GM21367 (cell line): ENCODE measurements around the gene LSM8.
"Not testable (repeated sequence)": the region's sequence is repeated elsewhere in the genome, so short reads cannot be mapped to it uniquely, and the experiment has no call there.

ENCODE experiments used
- ATAC-seq: cut with Tn5 transposase; IDR thresholded peaks from one replicate; pipeline ENCODE4 v1.9.1; 2021; ENCODE audit not compliant: unreplicated experiment

Gene LSM8

GRCh38 chr7:118183786-118184564, at the start of gene LSM8:
Gene LSM8 (plus strand): TSS chr7:118184164. CDS start chr7:118184224, 60 bp downstream.
- ATAC-seq: peak; percentile 99

DNA sequence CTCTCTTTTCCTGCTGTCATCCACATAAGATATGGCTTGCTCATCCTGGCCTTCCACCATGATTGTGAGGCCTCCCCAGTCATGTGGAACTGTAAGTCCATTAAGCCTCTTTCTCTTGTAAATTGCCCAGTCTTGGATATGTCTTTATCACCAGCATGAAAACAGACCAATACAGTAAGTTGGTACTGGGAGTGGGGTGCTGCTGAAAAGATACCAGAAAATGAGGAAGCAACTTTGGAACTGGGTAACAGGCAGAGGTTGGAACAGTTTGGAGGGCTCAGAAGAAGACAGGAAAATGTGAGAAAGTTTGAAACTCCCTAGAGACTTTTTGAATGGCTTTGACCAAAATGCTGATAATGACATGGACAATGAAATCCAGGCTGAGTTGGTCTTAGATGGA, 49.5 kb upstream of the LSM8 start:
- not testable (repeated sequence) for ATAC-seq

DNA sequence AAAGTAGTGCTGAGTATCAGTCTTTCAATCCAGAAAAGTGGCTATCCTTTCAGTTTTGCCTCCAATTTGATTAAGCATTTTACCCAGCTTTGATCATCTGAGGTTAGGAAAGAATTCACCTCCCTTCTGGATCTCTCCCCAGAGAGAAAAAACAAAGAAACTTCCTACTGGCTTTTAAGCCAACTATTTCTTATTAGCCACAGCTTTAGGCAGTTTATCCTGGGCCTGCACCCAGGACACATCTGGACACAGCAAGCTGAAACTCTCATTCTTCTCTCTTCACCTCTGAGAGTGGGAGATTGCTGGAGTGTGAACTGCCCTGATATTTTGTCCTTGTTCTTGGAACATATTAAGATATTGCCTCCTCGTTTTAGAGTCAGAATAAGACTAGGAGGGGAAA, 43.5 kb upstream of the LSM8 start:
- ATAC-seq: no peak

DNA sequence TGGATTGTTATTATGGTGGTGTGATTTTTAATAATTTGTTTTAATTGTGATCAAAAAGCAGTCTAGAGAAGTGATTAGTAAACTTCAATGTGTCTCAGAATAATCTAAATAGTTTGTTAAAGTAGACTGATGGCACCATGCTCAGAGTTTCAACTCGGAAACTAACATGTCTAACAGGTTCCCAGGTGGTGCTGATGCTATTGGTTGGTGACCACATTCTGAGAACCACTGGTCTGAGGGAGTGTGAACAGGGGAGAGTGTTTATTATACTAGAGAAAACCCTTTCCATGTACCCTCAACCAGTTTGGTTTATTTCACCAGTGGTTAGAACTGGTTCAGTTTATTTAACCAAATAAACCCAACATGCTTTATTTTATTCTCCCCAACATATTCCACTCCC, 42.0 kb upstream of the LSM8 start:
- no peak for ATAC-seq

GRCh38 chr7:118148930-118149329, 35.0 kb upstream of the LSM8 start:
- no peak for ATAC-seq

- no peak for ATAC-seq
Observed at GRCh38 chr7:118149394-118149793, 34.6 kb upstream of the LSM8 start.

- no peak for ATAC-seq
Observed at GRCh38 chr7:118151671-118152070, 32.3 kb upstream of the LSM8 start.

DNA sequence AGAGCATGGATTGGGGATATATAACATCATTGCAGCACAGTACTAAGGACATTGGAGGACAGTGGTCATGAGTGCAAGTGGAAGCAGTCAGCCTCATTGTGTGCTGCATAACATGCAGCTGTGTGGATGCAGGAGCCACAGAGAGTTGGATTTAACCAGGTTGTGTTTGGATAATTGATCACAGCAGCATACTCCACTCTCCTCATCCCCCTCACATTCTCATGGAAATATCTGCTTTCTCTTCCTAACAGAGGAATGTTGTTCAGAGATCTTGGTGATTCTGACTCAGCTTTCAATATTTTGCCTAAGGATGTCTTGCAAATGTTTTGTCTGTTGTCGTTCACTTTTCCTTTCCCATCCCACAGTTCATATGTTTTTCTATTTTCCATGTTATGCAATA, 31.8 kb upstream of the LSM8 start:
- no peak for ATAC-seq

DNA sequence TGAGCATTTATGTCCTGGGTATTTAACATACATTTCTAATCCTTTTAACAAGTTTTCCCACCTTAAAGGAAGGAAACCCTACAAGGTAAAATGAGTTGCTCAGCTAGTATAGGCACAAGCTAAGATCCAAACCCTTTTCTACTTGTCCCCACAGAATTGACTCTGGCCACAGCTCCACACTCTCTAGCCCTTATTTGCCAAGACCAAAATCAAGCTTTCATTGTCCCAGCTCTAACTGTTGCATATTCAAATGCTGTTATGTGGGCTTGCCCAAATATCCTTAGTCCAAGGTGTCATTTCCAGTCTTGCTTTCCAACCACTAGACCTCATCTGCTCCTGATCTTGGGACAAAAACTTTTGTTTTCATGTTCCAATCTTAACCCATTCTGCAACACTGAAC, 31.3 kb upstream of the LSM8 start:
- ATAC-seq: no peak

GRCh38 chr7:118153551-118154177, 30.3 kb upstream of the LSM8 start:
- peak; percentile 66 for ATAC-seq

DNA sequence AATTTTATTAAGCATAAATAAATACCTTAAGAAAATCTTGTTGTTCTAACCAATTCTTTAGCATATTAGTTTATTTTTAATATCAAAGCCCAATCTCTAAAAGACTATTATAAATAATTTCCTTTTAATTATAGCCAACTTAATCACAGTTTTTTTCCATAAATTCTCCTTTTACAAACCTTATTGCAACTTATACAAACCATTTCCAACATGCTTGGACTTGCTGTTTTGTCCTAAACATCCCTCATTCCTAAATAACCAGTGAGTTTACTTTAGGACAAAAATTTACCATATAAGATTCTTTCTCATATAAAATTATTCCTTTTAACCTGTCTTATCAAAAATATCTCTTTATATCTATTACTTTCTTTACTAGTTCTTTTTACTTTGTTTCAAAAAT, 25.2 kb upstream of the LSM8 start:
- no peak for ATAC-seq

- no peak for ATAC-seq
Observed at GRCh38 chr7:118169146-118169545, 14.8 kb upstream of the LSM8 start.

DNA sequence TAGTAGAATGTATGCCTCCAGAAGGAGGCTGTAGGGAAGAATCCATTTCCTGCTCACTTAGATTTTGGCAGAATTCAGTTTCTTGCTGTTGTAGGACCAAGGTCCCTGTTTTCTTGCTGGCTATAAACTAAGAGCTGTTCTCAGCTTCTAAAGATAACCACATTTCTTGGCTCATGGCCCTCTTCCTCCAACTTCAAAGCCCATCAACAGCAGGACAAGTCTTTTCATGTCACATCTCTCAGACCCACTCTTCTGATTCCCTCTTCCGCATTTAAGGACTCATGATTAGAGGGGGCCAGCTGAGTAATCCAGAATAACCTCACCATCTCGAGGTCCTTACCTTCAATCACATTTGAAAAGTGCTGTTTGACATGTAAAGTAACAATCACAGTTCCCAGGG, 8.2 kb upstream of the LSM8 start:
- ATAC-seq: no peak

DNA sequence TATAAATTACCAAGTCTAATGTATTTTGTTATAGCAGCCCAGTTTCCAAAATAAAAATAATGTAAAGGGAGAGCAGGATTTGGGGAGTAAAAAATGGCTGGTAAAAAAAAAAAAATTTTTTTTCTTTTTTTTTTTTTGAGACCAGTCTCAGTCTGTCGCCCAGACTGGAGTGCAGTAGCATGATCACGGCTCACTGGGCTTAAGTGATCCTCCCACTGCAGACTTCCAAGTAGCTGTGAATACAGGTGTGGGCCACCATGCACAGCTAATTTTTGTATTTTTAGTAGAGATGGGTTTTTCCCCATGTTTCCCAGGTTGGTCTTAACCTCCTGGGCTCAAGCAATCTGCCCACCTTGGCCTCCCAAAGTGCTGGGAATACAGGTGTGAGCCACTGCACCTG, 4.8 kb upstream of the LSM8 start:
- no peak for ATAC-seq

GRCh38 chr7:118182593-118183427, 1.2 kb upstream of the LSM8 start:
- no peak for ATAC-seq

- peak; percentile 0 for ATAC-seq
Observed at GRCh38 chr7:118183428-118183785, 557 bp upstream of the LSM8 start.

- ATAC-seq: no peak
Observed at GRCh38 chr7:118184565-118184940, 589 bp downstream of the LSM8 start.

DNA sequence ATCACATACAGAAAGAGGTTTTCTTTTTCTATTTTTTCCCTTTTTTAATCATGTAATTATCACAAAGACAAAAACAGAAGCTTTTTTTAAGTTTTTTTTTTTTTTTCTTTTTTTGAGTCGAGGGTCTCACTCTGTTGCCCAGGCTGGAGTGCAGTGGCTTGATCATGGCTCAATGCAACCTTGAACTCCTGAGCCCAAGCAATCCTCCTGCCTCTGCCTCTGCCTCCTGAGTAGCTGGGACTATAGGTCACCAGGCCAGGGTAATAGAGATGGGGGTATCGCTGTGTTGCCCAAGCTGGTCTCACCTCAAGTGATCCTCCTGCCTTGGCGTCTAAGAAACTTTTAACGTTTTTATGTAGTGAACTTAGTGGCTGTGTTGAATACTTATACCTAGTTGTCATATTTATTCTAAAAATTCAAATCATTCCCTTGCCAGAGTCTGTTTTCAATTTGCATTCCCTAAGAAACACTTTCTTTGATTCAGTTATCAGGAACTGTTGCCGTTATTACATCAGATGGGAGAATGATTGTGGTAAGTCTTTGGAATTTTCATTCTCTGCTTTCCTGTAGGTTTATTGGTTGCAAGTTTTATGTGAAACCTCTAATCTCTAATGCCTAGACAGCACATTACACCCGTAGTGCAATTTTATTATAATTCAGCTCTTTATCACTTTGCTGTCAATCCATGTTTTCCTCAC, 1.3 kb downstream of the LSM8 start:
- ATAC-seq: no peak

DNA sequence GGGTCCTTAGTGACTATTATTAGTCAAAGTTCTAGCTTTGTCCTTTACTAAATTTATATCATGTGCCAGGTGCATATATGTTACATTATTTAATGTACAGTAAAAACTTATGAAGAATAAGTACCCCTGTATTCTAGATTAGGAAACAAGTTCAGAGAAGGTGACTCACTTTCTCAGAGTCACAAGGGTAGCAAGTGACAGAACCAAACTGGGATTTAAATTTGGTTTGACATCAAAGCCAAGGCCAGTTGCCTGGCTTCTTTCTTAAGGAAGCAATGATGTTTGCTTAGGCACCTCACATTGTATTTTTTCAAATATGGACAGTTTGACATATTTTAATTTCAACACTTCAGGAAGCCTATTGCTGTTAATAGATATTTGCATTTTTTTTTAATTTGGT, 2.5 kb downstream of the LSM8 start:
- ATAC-seq: no peak

DNA sequence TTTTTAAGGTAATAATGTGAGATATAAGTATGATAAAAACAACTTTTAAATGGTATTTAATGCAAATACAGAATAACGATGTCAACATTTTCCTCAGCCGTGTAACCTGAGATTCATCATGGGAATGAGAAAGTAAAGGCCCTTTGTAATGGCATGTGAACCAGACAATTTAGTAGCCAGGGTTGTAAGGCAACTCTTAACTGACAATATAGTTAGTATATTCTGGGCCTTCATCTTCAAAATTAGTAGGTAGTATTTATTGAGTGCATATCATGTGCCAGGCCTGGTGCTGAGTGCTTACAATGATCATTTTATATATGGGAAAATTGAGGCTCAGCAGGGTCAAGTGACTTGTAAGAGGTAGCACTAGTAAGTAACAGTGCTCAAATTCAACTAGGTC, 10.6 kb downstream of the LSM8 start:
- ATAC-seq: no peak

DNA sequence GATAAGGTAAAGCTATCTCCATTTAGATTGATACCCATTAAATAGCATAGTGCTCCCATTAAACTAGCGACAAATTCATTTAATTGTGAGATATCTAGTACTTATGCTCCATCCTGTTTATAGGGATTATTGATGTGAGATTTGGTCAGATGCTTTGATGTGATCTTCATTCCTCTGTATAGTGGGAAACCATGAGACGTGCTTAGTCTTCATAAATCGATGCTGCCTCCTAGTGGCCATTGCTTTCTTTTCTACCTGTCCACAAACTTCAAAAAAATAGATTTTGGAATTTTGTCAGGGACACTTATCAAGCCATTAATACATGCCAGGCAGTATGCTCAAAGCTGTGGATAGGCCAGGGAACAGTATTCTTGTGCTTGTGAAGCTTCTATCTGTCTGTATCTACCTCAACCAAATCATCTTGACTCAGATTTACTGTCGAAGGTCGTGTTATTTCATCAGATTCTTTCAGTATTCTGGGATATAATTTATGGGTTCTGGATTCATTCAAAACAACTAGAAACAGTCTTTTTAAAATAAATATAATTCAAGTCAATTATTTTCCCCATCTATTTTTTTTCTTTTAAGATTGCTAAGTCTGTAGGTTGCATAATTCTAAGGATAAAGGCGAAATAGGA, 12.0 kb downstream of the LSM8 start:
- ATAC-seq: peak; percentile 83
